Adrenal gland (tissue), 5 donors: ENCODE measurements around the gene UBE2O.

ENCODE experiments used
- POLR2A ChIP-seq, 2 donors: fragments of 450-650 bp; IDR thresholded peaks; one replicate each; pipeline ENCODE4 v1.6.1; 2017; ENCODE audit warnings: antibody characterized with exemption in 2 of 2, mild to moderate bottlenecking in 2 of 2, moderate library complexity in 1 of 2
- TF ChIP-seq, protein P1 (sequence below), 6 experiments: fragments of 450-650 bp in 4 of 6; fragments of 200-600 bp in 2 of 6; sonication (generic) in 1 of 6; IDR thresholded peaks; 1 replicate in 5 of 6; 2 replicates in 1 of 6; pipeline versions ENCODE4 v1.5.1 to v1.8.0; 2016 to 2021; ENCODE audit warnings: antibody characterized with exemption in 6 of 6, mild to moderate bottlenecking in 2 of 6, moderate library complexity in 1 of 6
- donor health status: DM: no; HTN: no; CAD: no.

DNA sequence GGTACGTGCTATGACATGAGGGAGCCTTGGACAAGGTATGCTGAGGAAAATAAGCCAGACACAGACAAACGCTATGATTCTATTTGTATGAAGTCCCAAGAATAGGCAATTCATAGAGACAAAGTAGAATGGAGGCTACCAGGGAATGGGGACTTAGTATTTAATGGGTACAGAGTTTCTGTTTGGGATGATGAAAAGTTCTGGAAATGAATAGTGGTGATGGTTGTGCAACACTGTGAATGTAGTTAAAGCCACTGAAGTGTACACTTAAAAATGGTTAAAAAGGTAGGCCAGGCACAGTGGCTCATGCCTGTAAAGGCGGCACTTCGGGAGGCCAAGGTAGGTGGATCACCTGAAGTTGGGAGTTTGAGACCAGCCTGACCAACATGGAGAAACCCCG lies 102.5 kb downstream of the UBE2O start:
- TF ChIP-seq, protein P1, sequence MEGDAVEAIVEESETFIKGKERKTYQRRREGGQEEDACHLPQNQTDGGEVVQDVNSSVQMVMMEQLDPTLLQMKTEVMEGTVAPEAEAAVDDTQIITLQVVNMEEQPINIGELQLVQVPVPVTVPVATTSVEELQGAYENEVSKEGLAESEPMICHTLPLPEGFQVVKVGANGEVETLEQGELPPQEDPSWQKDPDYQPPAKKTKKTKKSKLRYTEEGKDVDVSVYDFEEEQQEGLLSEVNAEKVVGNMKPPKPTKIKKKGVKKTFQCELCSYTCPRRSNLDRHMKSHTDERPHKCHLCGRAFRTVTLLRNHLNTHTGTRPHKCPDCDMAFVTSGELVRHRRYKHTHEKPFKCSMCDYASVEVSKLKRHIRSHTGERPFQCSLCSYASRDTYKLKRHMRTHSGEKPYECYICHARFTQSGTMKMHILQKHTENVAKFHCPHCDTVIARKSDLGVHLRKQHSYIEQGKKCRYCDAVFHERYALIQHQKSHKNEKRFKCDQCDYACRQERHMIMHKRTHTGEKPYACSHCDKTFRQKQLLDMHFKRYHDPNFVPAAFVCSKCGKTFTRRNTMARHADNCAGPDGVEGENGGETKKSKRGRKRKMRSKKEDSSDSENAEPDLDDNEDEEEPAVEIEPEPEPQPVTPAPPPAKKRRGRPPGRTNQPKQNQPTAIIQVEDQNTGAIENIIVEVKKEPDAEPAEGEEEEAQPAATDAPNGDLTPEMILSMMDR (IDR thresholded peaks at IDR 0.05): no peak
- TF ChIP-seq POLR2A (IDR thresholded peaks at IDR 0.05): no peak
